Liver (tissue), 3 donors: ENCODE data around the gene CCDC136.

Source experiments
- CTCF ChIP-seq: fragments of 150-350 bp; IDR thresholded peaks from 2 replicates; pipeline ENCODE4 v1.5.1; 2017; ENCODE audit warnings: improper control_type of control experiment, low read depth, low read length; ENCODE audit not compliant: missing input control
- SP1 ChIP-seq: IDR thresholded peaks from 2 replicates; pipeline ENCODE4 v1.6.1; 2018; ENCODE audit warnings: antibody characterized with exemption, mild to moderate bottlenecking
- donor health status: healthy.
- donor health status: healthy.

DNA sequence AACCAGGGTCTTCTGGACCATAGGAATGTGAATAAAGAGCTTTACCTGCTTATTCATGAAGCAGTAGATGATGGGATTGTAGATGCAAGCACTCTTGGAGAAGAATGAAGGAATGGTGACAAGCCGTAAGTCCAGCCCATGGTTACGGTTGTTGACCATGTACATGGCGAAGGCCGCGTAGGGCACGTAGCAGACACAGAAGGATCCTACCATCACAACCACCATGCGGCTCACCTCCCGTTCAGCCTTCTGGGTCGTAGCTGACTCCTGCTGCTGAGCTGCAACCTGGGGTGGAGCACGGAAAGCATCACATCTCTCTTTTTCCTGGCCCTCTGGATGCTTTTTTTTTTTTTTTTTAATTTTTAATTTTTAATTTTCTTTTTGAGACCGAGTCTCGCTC is 18.2 kb upstream of the CCDC136 start:
- no peak for TF ChIP-seq CTCF
- no peak for TF ChIP-seq SP1
